Nephron (organoid): Measurements from ENCODE around the gene MFAP2.

Experiments
- H3K27ac Mint-ChIP-seq, 3 experiments: 2 replicates each; pipeline ENCODE4 v1.8.0; 2020; ENCODE audit warnings: mixed read lengths in 3 of 3, mild to moderate bottlenecking in 2 of 3, moderate library complexity in 1 of 3
- H3K27me3 Mint-ChIP-seq: 2 replicates; pipeline ENCODE4 v1.8.0; 2021; ENCODE audit warnings: low read depth, mild to moderate bottlenecking, moderate library complexity, mixed read lengths
- H3K36me3 Mint-ChIP-seq: 2 replicates; pipeline ENCODE4 v1.8.0; 2020; ENCODE audit warnings: low read depth, mixed read lengths
- H3K4me1 Mint-ChIP-seq: 2 replicates; pipeline ENCODE4 v1.8.0; 2020; ENCODE audit warnings: mixed read lengths
- H3K4me3 Mint-ChIP-seq, 3 experiments: 2 replicates each; pipeline ENCODE4 v1.8.0; 2020; ENCODE audit warnings: mild to moderate bottlenecking in 3 of 3, mixed read lengths in 3 of 3, moderate library complexity in 2 of 3
- H3K9me3 Mint-ChIP-seq: 2 replicates; pipeline ENCODE4 v1.8.0; 2020; ENCODE audit warnings: mixed read lengths
- CTCF ChIP-seq, 3 experiments: fragments of 200-600 bp; sonication (generic); IDR thresholded peaks; one replicate each; pipeline ENCODE4 v1.5.0; 2021; ENCODE audit warnings: antibody characterized with exemption in 3 of 3; ENCODE audit not compliant: unreplicated experiment in 3 of 3

MFAP2 gene

GRCh38 chr1:17005365-17005740 lies 24.9 kb upstream of the MFAP2 start:
- no peaks in the 10 kb centered on the region for H3K4me1 Mint-ChIP-seq

GRCh38 chr1:17004466-17005364 lies 24.3 kb upstream of the MFAP2 start:
- Mint-ChIP-seq H3K4me1 (no peaks in the 10 kb centered on the region), H3K36me3 (peaks cover 8% of the 10 kb centered on the region), H3K4me3 (no peak overlapping the region), H3K9me3 (no peaks in the 10 kb centered on the region), H3K27ac (no peak overlapping the region), H3K27me3 (no peaks in the 10 kb centered on the region)
- no peak for TF ChIP-seq CTCF (IDR thresholded peaks at IDR 0.05; ENCODE audit: unreplicated experiment in 3 of 3)

More at GRCh38 chr1:17005365-17005740, 24.9 kb upstream of the MFAP2 start:
- no peaks in the 10 kb centered on the region for H3K27me3 Mint-ChIP-seq
- H3K4me3 Mint-ChIP-seq, result no peak overlapping the region
- no peaks in the 10 kb centered on the region for H3K9me3 Mint-ChIP-seq
- TF ChIP-seq CTCF (IDR thresholded peaks at IDR 0.05; ENCODE audit: unreplicated experiment in 3 of 3), result no peak
- H3K36me3 Mint-ChIP-seq, result peaks cover 7% of the 10 kb centered on the region
- H3K27ac Mint-ChIP-seq, result no peak overlapping the region

GRCh38 chr1:17002524-17002902 lies 22.1 kb upstream of the MFAP2 start:
- Mint-ChIP-seq H3K4me1 (no peaks in the 10 kb centered on the region), H3K4me3 (no peak overlapping the region), H3K27me3 (no peaks in the 10 kb centered on the region), H3K36me3 (peaks cover 18% of the 10 kb centered on the region), H3K9me3 (no peaks in the 10 kb centered on the region), H3K27ac (no peak overlapping the region)
- TF ChIP-seq CTCF (IDR thresholded peaks at IDR 0.05; ENCODE audit: unreplicated experiment in 3 of 3), result no peak

- H3K36me3 Mint-ChIP-seq, result peaks cover 18% of the 10 kb centered on the region
- H3K9me3 Mint-ChIP-seq, result no peaks in the 10 kb centered on the region
- H3K4me1 Mint-ChIP-seq, result no peaks in the 10 kb centered on the region
- H3K27ac Mint-ChIP-seq, result no peak overlapping the region
- H3K4me3 Mint-ChIP-seq, result no peak overlapping the region
- TF ChIP-seq CTCF (IDR thresholded peaks at IDR 0.05; ENCODE audit: unreplicated experiment in 3 of 3), result no peak
- H3K27me3 Mint-ChIP-seq, result no peaks in the 10 kb centered on the region
These were observed 21.5 kb upstream of the MFAP2 start for GRCh38 chr1:17001760-17002523.

GRCh38 chr1:16999863-17000262 lies 19.4 kb upstream of the MFAP2 start:
- Mint-ChIP-seq H3K9me3 (no peaks in the 10 kb centered on the region), H3K27ac (no peak overlapping the region), H3K27me3 (no peaks in the 10 kb centered on the region), H3K4me1 (no peaks in the 10 kb centered on the region), H3K36me3 (peaks cover 18% of the 10 kb centered on the region), H3K4me3 (no peak overlapping the region)
- TF ChIP-seq CTCF (IDR thresholded peaks at IDR 0.05; ENCODE audit: unreplicated experiment in 3 of 3), result no peak
